ACC112 (cell line): ENCODE measurements around the gene RNF150.

Experiments used
- H2AFZ ChIP-seq: fragments of 200-600 bp; sonication (generic); one replicate; pipeline ENCODE4 v1.6.0; 2017; ENCODE audit warnings: antibody characterized with exemption, low read length; ENCODE audit not compliant: unreplicated experiment
- H3K27ac ChIP-seq: fragments of 200-600 bp; sonication (generic); 2 replicates; pipeline ENCODE4 v1.5.1; 2014; ENCODE audit warnings: low read depth, mild to moderate bottlenecking, antibody characterized with exemption, low read length, moderate library complexity
- H3K27me3 ChIP-seq: fragments of 200-600 bp; sonication (generic); 2 replicates; pipeline ENCODE4 v1.6.1; 2014; ENCODE audit warnings: mild to moderate bottlenecking, antibody characterized with exemption, low read length, moderate library complexity, mixed read lengths; ENCODE audit not compliant: insufficient read depth
- H3K36me3 ChIP-seq: fragments of 200-600 bp; sonication (generic); 2 replicates; pipeline ENCODE4 v1.6.1; 2016; ENCODE audit warnings: mild to moderate bottlenecking, antibody characterized with exemption, low read length, moderate library complexity, mixed read lengths; ENCODE audit not compliant: insufficient read depth
- H3K4me1 ChIP-seq: fragments of 200-600 bp; sonication (generic); one replicate; pipeline ENCODE4 v1.6.1; 2016; ENCODE audit warnings: low read length, mixed read lengths; ENCODE audit not compliant: insufficient read depth, unreplicated experiment, control insufficient read depth
- H3K4me3 ChIP-seq: fragments of 200-600 bp; sonication (generic); 2 replicates; pipeline ENCODE4 v1.5.1; 2014; ENCODE audit warnings: mild to moderate bottlenecking, low read depth, low read length
- H3K79me2 ChIP-seq: fragments of 200-600 bp; sonication (generic); one replicate; pipeline ENCODE4 v1.6.0; 2016; ENCODE audit warnings: low read length; ENCODE audit not compliant: control insufficient read depth, unreplicated experiment, insufficient read depth

Gene RNF150

DNA sequence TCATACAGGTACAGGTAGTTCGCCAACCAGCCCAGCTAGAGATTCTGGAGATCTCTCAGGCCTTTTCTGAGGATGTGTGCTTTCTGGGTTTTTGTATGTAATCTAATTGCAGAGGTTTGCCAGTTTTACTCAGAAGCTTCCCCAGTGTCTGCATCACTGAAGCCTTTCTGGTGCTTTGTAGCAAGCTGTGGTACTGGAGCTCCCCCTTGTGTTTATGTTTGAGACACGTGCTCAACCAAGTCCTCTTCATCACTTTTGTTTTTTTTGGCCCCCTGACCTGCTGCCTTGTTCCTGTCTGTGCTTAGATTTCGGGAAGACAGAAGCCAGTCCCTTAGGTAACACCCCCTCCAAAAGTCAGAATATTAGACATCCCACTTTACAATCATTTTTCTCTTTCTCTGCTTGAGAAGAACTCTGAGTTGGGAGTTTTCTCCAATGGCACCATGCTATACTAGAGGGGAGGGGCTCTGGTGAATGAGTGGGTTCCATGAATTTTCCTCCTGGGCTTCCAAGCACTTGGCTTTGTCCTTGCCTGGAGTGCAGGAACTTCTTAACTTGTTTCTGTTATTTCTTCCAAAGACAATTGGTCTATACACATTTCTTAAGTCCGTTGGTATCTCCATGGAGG is 248.7 kb downstream of the RNF150 start:
- Histone ChIP-seq H3K4me1 (no peaks in the 10 kb centered on the region), H3K27me3 (no peaks in the 10 kb centered on the region), H3K4me3 (no peak overlapping the region), H3K36me3 (no peaks in the 10 kb centered on the region), H3K79me2 (no peaks in the 10 kb centered on the region), H3K27ac (no peak overlapping the region), H2AFZ (no peak overlapping the region)

DNA sequence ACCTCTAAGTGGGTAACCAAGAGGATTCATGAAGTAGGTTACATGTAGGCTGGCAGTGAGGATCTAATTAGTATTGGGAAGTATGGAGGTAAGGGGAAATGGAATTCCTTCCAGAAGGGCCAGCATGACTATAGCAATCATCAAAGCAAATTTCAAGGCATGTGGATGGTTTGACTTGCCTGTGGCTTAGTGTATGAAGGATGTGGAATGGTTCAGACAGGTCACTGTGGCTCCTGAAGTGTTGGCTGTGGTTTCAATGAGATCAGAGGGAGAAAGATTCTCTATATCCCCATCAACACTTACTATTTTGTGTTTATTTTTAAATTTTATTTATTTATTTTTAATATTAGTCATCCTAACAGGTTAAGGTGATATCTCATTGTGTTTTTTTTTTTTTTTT is 255.5 kb downstream of the RNF150 start:
- no peak overlapping the region for H3K4me3 ChIP-seq
- H3K27ac ChIP-seq = no peak overlapping the region
- no peak overlapping the region for H2AFZ ChIP-seq
- no peaks in the 10 kb centered on the region for H3K79me2 ChIP-seq
- H3K4me1 ChIP-seq = no peaks in the 10 kb centered on the region
- no peaks in the 10 kb centered on the region for H3K36me3 ChIP-seq
- H3K27me3 ChIP-seq = no peaks in the 10 kb centered on the region

DNA sequence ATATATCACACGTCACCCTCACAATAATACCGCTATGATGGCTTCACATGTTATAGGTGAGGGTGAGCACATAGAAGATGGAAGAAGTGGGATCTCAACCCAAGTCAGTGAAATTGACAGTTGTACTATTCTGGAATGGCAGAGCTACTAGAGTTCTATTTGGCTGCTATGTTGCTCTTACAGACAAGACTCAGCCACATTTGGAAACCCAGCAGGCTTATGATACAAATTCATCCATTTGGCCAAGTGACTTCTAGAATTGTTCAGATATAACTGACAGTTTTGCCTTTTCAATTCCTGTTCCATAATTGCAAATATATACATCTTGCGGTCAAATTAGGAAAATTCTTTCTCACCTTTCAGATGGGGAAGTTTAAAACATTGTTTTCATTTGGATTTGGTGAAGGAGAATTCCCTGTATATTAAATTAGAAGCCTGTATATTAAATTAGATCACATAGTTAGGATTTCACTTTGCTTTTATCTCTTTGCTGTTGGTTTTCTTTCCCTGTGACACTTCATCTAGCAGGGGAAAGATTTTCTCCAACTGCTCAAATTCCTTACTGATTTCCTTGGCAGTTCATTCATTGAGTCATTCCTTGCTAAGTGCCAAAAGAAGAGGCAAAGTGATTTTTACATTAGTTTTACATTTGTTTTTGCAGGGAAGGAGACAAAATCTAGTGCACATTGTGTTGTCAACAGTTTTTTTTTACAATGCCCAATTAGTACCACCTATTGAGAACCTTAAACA is 256.5 kb downstream of the RNF150 start:
- Histone ChIP-seq H3K36me3 (no peaks in the 10 kb centered on the region), H2AFZ (no peak overlapping the region), H3K27ac (no peak overlapping the region), H3K27me3 (no peaks in the 10 kb centered on the region), H3K4me1 (no peaks in the 10 kb centered on the region), H3K79me2 (no peaks in the 10 kb centered on the region), H3K4me3 (no peak overlapping the region)

DNA sequence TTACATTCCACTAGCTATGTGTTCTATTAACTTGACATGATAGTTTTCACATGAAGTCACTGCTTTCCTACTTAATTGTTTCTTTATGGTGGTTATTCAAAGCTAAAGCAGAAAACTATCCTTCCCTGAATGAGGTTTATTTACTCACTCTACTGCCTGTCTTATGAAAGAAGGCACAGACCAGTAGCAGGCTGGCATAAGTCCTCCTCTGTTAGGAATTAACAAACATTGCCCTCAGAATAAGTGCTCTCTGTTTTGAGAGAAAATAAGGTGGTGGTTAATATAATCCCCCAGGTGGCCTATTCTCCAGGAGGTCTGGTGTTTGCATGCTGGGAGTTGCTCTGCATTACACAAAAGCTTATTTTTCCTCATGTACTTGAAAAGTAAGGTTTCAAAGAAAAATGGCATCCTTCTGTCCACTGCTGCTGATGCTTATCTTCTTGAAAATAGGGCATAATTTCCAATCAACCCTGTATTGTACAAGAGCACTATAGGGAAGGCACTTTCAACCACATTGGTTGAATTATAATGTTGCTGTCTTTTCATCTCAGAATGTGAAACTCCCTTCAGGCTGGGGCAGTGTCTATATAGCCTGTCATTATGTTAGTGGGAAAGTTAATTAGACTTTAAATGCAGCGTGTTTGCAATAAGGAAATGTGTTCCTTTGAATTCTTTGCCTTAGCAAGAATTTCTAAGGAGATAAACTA is 257.4 kb downstream of the RNF150 start:
- H3K4me3 ChIP-seq = no peak overlapping the region
- no peak overlapping the region for H2AFZ ChIP-seq
- no peaks in the 10 kb centered on the region for H3K4me1 ChIP-seq
- no peaks in the 10 kb centered on the region for H3K36me3 ChIP-seq
- no peak overlapping the region for H3K27ac ChIP-seq
- H3K27me3 ChIP-seq = no peaks in the 10 kb centered on the region
- no peaks in the 10 kb centered on the region for H3K79me2 ChIP-seq

DNA sequence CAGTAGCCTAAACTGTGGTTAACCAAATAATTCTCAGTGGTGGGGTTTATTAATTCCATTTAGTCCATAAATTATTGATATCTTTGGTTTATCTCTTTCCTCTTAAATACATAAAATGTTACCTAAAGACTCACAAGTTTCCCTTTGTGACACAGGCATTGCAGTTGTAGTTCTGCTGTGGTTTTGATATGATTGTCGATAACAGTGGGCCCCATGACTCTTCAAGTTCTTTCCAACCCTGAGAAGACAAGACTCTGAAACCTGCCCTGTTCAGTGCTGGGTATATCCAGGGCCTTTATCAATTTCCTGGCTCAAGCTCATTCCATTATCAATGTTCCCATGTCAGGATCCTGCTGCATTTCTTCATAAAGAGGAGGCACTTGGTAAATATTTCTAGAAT is 259.2 kb downstream of the RNF150 start:
- Histone ChIP-seq H3K4me1 (no peaks in the 10 kb centered on the region), H3K27ac (no peak overlapping the region), H3K4me3 (no peak overlapping the region), H3K36me3 (no peaks in the 10 kb centered on the region), H2AFZ (no peak overlapping the region), H3K27me3 (no peaks in the 10 kb centered on the region), H3K79me2 (no peaks in the 10 kb centered on the region)

DNA sequence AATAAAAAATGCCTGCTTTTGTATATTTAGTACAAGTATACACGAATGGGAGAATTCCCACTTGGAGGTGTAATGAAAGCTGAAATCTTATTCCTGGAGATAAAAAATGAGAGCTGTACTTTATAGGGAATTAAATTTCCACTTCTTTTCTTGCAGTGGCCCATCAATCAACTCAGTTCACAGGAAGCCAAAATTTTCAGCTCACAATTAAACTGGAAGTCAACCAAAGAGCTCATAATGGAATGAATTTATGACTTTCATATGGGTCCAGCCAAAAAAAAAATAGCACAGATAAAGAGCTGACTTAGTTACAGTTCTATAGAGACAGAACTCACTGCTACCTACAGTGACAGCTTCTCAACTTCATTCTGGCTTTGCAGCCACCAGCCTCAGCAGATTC is 261.9 kb downstream of the RNF150 start:
- H3K27me3 ChIP-seq = no peaks in the 10 kb centered on the region
- no peak overlapping the region for H3K27ac ChIP-seq
- no peaks in the 10 kb centered on the region for H3K36me3 ChIP-seq
- no peaks in the 10 kb centered on the region for H3K4me1 ChIP-seq
- H3K4me3 ChIP-seq = no peak overlapping the region
- no peaks in the 10 kb centered on the region for H3K79me2 ChIP-seq
- H2AFZ ChIP-seq = no peak overlapping the region

DNA sequence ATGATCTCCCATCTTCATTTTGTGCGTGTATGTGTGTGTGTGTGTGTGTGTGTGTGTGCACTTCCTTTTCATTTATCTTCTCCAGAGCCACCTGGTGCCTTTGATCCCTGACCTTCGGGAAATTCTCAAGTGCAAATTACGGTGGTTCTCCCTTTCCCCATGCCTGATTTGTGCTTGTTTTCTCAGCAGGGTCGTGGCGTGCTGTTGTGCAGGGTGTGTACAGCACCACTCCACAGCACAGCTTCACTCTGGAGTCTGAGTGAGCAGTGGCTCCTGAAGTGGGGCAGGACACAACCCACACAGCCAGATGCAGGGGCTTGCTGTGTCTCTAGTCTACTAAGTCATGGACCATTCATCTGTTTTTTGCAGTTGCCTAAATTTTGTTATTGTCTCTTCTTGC is 262.8 kb downstream of the RNF150 start:
- Histone ChIP-seq H3K79me2 (no peaks in the 10 kb centered on the region), H3K27ac (no peak overlapping the region), H2AFZ (no peak overlapping the region), H3K36me3 (no peaks in the 10 kb centered on the region), H3K4me3 (no peak overlapping the region), H3K4me1 (no peaks in the 10 kb centered on the region), H3K27me3 (no peaks in the 10 kb centered on the region)

DNA sequence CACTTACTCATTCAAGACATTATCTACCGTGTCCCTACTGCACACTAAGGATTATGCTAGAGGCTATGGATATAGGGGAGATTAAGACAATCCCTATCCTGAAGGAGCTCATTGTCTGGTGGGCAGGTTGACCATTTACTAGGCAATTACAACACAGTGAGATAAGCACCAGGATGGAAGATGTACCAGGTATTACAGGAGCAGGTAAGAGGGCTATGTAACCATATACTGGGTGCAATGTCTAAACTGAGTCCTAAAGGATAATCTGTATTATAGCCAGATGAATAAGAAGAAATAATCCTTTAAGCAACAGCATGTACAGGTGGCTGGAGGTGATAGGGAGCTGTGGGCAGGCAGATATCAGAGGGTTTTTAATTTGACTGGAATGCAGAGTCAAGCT is 263.8 kb downstream of the RNF150 start:
- no peaks in the 10 kb centered on the region for H3K79me2 ChIP-seq
- H3K4me3 ChIP-seq = no peak overlapping the region
- H2AFZ ChIP-seq = no peak overlapping the region
- H3K27me3 ChIP-seq = no peaks in the 10 kb centered on the region
- no peak overlapping the region for H3K27ac ChIP-seq
- H3K4me1 ChIP-seq = no peaks in the 10 kb centered on the region
- no peaks in the 10 kb centered on the region for H3K36me3 ChIP-seq

DNA sequence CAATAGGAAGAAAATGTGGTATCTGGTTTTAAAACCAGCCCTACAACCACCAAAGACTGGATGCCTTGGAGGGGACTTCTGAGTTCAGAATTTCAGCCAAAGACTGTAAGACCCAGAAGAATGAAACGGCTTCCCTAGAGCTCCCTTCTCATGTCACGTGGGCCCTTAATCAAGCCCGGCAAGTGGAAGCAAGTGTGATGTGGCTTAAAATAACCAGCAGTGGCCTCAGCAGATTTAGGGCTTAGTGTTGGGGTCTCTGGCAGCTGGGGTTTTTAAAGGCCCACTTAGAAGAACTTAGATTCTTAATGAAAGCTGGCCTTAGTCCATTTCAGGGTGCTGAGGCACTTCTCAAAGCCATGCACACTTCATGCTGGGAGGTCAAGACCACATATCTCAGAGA is 265.9 kb downstream of the RNF150 start:
- Histone ChIP-seq H3K36me3 (no peaks in the 10 kb centered on the region), H3K4me1 (no peaks in the 10 kb centered on the region), H3K4me3 (no peak overlapping the region), H3K79me2 (no peaks in the 10 kb centered on the region), H3K27me3 (no peaks in the 10 kb centered on the region), H2AFZ (no peak overlapping the region), H3K27ac (no peak overlapping the region)

DNA sequence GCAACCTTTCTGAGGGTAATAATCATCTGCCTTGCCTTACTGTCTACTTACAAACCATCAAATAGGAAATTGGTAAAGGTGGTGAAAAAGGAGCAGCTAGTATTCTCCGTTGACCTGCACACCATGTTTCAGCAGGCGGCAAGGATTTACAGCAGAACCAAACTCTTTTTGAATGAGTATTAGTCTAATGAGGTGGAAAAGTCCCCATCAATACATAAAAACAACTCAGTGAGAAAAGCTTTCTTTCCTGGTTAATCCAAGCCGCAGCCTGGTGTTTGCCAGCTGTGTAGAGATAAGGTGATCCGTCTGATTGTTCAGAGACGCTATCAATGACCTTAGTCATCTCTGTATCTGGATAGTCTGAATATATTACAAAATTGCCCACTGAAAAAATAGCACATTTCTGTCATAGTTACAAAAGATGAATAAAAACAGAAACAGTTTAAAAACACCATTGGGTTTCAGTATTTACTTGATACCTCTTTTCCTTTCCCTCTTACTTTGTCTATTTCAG is 266.7 kb downstream of the RNF150 start:
- Histone ChIP-seq H3K4me1 (no peaks in the 10 kb centered on the region), H2AFZ (no peak overlapping the region), H3K27me3 (no peaks in the 10 kb centered on the region), H3K4me3 (no peak overlapping the region), H3K36me3 (no peaks in the 10 kb centered on the region), H3K79me2 (no peaks in the 10 kb centered on the region), H3K27ac (no peak overlapping the region)
